ENCODE data around the gene LIPG. TPM values are rescaled to one million over a fixed set of nuclear protein-coding genes. Genes with fewer than 3 reads are reported as not detected.

LIPG gene
- total and polyA plus RNA-seq, 2 of the 13 experiments (the other 11 are each of a cell fraction or from before 2014, with no cell fraction given), result 0.96 to 10.8 TPM

DNA sequence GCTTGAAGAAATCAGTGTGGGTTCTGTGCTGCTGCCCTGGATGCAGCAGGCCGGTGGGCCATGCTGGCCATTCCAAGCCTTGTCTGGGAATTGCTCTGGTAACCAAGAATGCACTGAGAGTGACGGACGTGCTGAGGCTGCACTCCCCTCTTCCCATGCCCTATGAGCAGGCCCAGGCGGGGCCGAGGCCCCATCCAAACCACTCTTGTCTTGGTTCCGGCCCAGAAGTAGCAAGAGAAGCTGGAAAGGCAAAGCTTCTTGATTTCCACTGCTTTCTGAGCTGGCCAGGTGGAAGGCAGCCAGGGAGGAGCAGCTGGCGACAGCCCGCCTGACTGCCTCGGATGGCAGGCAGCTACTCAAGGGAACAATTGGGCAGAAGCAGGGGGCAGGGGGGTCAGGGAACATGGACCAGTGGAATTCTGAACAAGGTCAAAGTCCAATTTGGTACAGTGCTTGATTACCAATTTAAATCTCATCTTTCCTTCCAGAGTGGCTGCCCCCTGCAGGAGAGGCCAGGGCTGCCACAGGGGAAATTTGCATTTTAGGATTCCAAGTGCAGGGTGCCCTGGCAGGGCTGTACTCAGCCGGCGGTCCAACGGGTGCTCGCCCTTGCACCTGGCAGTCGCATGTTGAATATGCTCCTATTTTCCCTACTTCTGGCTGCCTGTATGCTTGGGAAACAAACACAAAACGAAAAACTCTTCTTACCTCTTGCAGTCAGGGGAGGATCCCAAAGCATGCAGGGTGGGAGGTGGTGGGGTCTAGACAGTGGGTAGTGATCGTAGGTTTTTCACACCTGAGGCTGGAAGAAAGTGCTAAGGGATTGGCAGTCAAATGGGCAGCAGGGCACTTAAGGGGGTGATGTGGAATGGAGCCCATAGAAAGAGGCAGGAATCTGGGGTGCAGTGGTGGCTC lies 67.3 kb downstream of the LIPG start (continued):
- TF ChIP-seq, protein P1, sequence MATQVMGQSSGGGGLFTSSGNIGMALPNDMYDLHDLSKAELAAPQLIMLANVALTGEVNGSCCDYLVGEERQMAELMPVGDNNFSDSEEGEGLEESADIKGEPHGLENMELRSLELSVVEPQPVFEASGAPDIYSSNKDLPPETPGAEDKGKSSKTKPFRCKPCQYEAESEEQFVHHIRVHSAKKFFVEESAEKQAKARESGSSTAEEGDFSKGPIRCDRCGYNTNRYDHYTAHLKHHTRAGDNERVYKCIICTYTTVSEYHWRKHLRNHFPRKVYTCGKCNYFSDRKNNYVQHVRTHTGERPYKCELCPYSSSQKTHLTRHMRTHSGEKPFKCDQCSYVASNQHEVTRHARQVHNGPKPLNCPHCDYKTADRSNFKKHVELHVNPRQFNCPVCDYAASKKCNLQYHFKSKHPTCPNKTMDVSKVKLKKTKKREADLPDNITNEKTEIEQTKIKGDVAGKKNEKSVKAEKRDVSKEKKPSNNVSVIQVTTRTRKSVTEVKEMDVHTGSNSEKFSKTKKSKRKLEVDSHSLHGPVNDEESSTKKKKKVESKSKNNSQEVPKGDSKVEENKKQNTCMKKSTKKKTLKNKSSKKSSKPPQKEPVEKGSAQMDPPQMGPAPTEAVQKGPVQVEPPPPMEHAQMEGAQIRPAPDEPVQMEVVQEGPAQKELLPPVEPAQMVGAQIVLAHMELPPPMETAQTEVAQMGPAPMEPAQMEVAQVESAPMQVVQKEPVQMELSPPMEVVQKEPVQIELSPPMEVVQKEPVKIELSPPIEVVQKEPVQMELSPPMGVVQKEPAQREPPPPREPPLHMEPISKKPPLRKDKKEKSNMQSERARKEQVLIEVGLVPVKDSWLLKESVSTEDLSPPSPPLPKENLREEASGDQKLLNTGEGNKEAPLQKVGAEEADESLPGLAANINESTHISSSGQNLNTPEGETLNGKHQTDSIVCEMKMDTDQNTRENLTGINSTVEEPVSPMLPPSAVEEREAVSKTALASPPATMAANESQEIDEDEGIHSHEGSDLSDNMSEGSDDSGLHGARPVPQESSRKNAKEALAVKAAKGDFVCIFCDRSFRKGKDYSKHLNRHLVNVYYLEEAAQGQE (IDR thresholded peaks at IDR 0.05; ENCODE audit: borderline replicate concordance in 1 of 2, low read depth in 1 of 2, low read length in 2 of 2), result no peak
- TF ChIP-seq EHMT2 (IDR thresholded peaks at IDR 0.05; ENCODE audit: borderline replicate concordance, low read depth, low read length) (no peak), RARA (CRISPR knock-in tag; IDR thresholded peaks at IDR 0.05) (no peak)
- TF ChIP-seq, protein P2, sequence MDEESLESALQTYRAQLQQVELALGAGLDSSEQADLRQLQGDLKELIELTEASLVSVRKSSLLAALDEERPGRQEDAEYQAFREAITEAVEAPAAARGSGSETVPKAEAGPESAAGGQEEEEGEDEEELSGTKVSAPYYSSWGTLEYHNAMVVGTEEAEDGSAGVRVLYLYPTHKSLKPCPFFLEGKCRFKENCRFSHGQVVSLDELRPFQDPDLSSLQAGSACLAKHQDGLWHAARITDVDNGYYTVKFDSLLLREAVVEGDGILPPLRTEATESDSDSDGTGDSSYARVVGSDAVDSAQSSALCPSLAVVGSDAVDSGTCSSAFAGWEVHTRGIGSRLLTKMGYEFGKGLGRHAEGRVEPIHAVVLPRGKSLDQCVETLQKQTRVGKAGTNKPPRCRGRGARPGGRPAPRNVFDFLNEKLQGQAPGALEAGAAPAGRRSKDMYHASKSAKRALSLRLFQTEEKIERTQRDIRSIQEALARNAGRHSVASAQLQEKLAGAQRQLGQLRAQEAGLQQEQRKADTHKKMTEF (CRISPR knock-in tag; IDR thresholded peaks at IDR 0.05), result no peak

DNA sequence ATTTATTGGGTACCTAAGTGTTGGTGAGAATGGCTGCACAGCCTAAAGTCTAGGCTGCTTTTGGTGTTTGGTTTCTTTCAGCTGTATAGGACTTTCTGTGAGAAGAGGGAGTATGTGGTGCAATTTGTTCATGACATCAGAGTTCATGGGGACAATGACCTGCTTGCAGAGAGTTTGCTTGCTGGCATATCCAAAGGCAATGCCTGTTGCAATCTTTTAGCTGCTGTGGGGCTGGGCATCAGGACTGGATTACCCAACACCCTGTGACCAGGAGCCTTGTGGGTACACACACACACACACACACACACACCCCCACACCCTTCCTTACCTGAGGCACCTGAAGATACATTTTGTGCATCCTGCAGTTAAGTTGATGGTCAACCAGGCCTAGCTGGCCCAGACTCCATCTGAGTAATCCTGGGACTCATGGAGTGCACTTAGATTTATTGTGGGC lies 68.4 kb downstream of the LIPG start:
- ChIA-PET POLR2A (interaction anchor here (1.8 kb wide), 1 partner anchor 8 kb away, joined by 7 read pairs; no protein-coding TSS in a partner anchor), CTCF (ENCODE audit: low intra/inter-chr PET ratio, low total read pairs) (no interaction called here)
- Histone ChIP-seq H3K9ac (ENCODE audit: insufficient read depth, low read depth, low read length) (no peak overlapping the region), H3K9me3 (ENCODE audit: low read length) (no peaks in the 10 kb centered on the region), H3K27me3 (ENCODE audit: control insufficient read depth in 1 of 2, insufficient read depth in 2 of 2, low read length in 2 of 2) (no peaks in the 10 kb centered on the region), H3K4me3 (replicated peaks in 1 of 3; ENCODE audit: insufficient read depth in 1 of 3, low read depth in 2 of 3, low read length in 3 of 3) (no peak overlapping the region), H3K4me1 (ENCODE audit: insufficient read depth, low read length) (peaks cover 56% of the 10 kb centered on the region), H3K36me3 (replicated peaks in 1 of 2; ENCODE audit: control insufficient read depth in 1 of 2, insufficient read depth in 2 of 2, low read length in 2 of 2) (no peaks in the 10 kb centered on the region), H3K79me2 (ENCODE audit: insufficient read depth, low read length) (no peaks in the 10 kb centered on the region), H4K20me1 (ENCODE audit: insufficient read depth, low read length) (no peaks in the 10 kb centered on the region), H2AFZ (ENCODE audit: low read length) (no peak overlapping the region), H3K27ac (ENCODE audit: extremely low read length, insufficient read depth, low read length) (peak overlapping the region; percentile 54), H3K4me2 (ENCODE audit: low read depth, low read length) (peak overlapping the region; percentile 27; the same call in 1 of the 2 replicates)
- peak; percentile 98 for FAIRE-seq
- in situ Hi-C loops (cut with HindIII; ENCODE audit: extremely low pct_ligation_motif_present, low pct_unique_long_range_greater_than_20kb) (no loop called here), intact Hi-C loops (cut with micrococcal nuclease; ENCODE audit: unreplicated experiment) (loop anchor here (10.0 kb wide), 1 partner anchor 95 kb away; no protein-coding TSS in a partner anchor)
- ATAC-seq, result peak; percentile 89
- BruUV-seq (replicated peaks), result no TSS peak
- DNase-seq (ENCODE audit: low spot score), result peak; percentile 92
- peak; percentile 46; the same call in 1 of the 2 replicates for TF ChIP-seq MIER3 (CRISPR knock-in tag; IDR thresholded peaks at IDR 0.05; ENCODE audit: borderline replicate concordance)
- no peak for TF ChIP-seq ZNF24 (IDR thresholded peaks at IDR 0.05)
- TF ChIP-seq, protein P3, sequence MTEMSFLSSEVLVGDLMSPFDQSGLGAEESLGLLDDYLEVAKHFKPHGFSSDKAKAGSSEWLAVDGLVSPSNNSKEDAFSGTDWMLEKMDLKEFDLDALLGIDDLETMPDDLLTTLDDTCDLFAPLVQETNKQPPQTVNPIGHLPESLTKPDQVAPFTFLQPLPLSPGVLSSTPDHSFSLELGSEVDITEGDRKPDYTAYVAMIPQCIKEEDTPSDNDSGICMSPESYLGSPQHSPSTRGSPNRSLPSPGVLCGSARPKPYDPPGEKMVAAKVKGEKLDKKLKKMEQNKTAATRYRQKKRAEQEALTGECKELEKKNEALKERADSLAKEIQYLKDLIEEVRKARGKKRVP (CRISPR knock-in tag; IDR thresholded peaks at IDR 0.05), result peak in 1 of 2 experiments; percentile 92; a peak in 2 of 4 replicates
- peak; percentile 86; the same call in 1 of the 2 replicates for TF ChIP-seq NCOR1 (IDR thresholded peaks at IDR 0.05; ENCODE audit: borderline replicate concordance, low read length)
- TF ChIP-seq SALL1 (CRISPR knock-in tag; IDR thresholded peaks at IDR 0.05), result peak; percentile 83
- peak; percentile 46; the same call in 1 of the 2 replicates for TF ChIP-seq YEATS4 (CRISPR knock-in tag; IDR thresholded peaks at IDR 0.05; ENCODE audit: borderline replicate concordance)
- TF ChIP-seq, protein P4, sequence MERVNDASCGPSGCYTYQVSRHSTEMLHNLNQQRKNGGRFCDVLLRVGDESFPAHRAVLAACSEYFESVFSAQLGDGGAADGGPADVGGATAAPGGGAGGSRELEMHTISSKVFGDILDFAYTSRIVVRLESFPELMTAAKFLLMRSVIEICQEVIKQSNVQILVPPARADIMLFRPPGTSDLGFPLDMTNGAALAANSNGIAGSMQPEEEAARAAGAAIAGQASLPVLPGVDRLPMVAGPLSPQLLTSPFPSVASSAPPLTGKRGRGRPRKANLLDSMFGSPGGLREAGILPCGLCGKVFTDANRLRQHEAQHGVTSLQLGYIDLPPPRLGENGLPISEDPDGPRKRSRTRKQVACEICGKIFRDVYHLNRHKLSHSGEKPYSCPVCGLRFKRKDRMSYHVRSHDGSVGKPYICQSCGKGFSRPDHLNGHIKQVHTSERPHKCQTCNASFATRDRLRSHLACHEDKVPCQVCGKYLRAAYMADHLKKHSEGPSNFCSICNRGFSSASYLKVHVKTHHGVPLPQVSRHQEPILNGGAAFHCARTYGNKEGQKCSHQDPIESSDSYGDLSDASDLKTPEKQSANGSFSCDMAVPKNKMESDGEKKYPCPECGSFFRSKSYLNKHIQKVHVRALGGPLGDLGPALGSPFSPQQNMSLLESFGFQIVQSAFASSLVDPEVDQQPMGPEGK (CRISPR knock-in tag; IDR thresholded peaks at IDR 0.05), result peak; percentile 56; the same call in 1 of the 2 replicates
- TF ChIP-seq PHF21A (CRISPR knock-in tag; IDR thresholded peaks at IDR 0.05), result peak; percentile 58; the same call in 1 of the 2 replicates
